ENCODE results near the gene COX19.

Gene COX19

DNA sequence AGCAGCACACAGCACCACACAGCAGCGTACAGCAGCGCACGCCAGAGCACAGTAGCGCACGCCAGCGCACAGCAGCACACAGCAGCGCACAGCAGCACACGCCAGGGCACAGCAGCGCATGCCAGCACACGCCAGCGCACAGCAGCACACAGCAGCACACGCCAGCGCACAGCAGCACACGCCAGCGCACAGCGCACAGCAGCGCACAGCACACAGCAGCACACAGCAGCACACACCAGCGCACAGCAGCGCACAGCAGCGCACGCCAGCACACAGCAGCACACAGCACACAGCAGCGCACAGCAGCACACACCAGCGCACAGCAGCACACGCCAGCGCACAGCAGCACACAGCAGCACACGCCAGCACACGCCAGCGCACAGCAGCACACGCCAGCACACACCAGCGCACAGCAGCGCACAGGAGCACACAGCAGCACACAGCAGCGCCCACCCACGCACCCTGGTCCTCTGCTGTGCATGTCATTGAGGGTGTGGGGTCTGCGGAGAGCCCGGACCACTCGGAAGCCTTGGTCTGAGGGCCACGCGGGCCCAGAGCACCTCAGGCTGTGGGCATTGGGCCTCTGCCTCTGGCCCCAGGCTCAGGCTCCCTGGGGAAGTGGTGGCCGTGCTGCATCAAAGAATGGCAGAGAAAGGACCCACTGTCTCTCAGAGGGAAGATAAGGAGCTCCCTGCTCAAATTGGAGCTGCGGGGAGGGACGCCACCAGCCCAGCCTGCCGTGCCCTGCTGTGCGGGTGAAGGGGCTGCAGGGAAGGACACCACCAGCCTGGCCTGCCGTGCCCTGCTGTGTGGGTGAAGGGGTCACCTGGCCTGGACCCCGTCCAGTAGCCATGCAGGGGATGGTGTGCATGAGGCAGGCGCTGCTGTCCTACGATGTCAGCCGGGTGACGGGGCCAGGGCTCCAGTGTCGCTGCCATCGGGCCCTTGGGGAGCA lies 41.5 kb upstream of the COX19 start:
- Histone ChIP-seq H3K36me3 (ENCODE audit: control insufficient read depth, insufficient read depth, low read length) (no peaks in the 10 kb centered on the region), H3K4me3 (ENCODE audit: low read length) (no peak overlapping the region), H3K27me3 (ENCODE audit: control insufficient read depth, insufficient read depth, low read length) (no peaks in the 10 kb centered on the region), H3K4me1 (ENCODE audit: control insufficient read depth, insufficient read depth, low read length) (no peaks in the 10 kb centered on the region), H3K9ac (ENCODE audit: low read length) (no peak overlapping the region), H3K27ac (ENCODE audit: low read depth, low read length) (no peak overlapping the region)

- Histone ChIP-seq H3K36me3 (ENCODE audit: control insufficient read depth, insufficient read depth, low read length) (no peaks in the 10 kb centered on the region), H3K27ac (ENCODE audit: low read depth, low read length) (no peak overlapping the region), H3K4me1 (ENCODE audit: control insufficient read depth, insufficient read depth, low read length) (no peaks in the 10 kb centered on the region), H3K4me3 (ENCODE audit: low read length) (no peak overlapping the region), H3K27me3 (ENCODE audit: control insufficient read depth, insufficient read depth, low read length) (no peaks in the 10 kb centered on the region), H3K9ac (ENCODE audit: low read length) (no peak overlapping the region)
These were observed 40.1 kb upstream of the COX19 start for GRCh38 chr7:1015196-1016121.

GRCh38 chr7:1014681-1015080 lies 39.3 kb upstream of the COX19 start:
- H3K9ac ChIP-seq (ENCODE audit: low read length) = no peak overlapping the region
- H3K4me3 ChIP-seq (ENCODE audit: low read length) = no peak overlapping the region
- H3K36me3 ChIP-seq (ENCODE audit: control insufficient read depth, insufficient read depth, low read length) = no peaks in the 10 kb centered on the region
- H3K4me1 ChIP-seq (ENCODE audit: control insufficient read depth, insufficient read depth, low read length) = no peaks in the 10 kb centered on the region
- no peaks in the 10 kb centered on the region for H3K27me3 ChIP-seq (ENCODE audit: control insufficient read depth, insufficient read depth, low read length)
- H3K27ac ChIP-seq (ENCODE audit: low read depth, low read length) = no peak overlapping the region

- no peak overlapping the region for H3K9ac ChIP-seq (ENCODE audit: low read length)
- H3K27ac ChIP-seq (ENCODE audit: low read depth, low read length) = no peak overlapping the region
- H3K4me1 ChIP-seq (ENCODE audit: control insufficient read depth, insufficient read depth, low read length) = no peaks in the 10 kb centered on the region
- no peak overlapping the region for H3K4me3 ChIP-seq (ENCODE audit: low read length)
- no peaks in the 10 kb centered on the region for H3K36me3 ChIP-seq (ENCODE audit: control insufficient read depth, insufficient read depth, low read length)
- no peaks in the 10 kb centered on the region for H3K27me3 ChIP-seq (ENCODE audit: control insufficient read depth, insufficient read depth, low read length)
These were observed 38.2 kb upstream of the COX19 start for GRCh38 chr7:1013581-1013980.

DNA sequence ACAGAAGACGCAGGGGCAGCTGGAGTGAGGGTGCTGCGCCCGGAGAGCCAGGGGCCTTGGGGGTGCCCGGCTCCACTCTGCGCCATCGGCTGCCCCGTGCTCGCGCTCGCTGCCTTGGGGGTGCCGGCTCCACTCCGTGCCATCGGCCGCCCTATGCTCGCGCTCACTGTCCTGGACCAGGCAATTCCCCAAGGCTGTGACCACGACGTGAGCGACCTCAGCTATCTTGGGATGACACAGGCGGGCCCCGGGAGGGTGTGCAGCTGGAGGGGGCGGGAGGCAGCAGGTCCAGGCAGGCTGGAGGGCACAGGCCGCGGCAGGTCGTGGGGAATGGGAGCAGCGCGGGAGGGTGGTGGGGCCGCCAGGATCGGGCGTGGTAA lies 37.4 kb upstream of the COX19 start:
- Histone ChIP-seq H3K36me3 (ENCODE audit: control insufficient read depth, insufficient read depth, low read length) (no peaks in the 10 kb centered on the region), H3K27ac (ENCODE audit: low read depth, low read length) (no peak overlapping the region), H3K27me3 (ENCODE audit: control insufficient read depth, insufficient read depth, low read length) (no peaks in the 10 kb centered on the region), H3K4me3 (ENCODE audit: low read length) (no peak overlapping the region), H3K4me1 (ENCODE audit: control insufficient read depth, insufficient read depth, low read length) (no peaks in the 10 kb centered on the region), H3K9ac (ENCODE audit: low read length) (no peak overlapping the region)

DNA sequence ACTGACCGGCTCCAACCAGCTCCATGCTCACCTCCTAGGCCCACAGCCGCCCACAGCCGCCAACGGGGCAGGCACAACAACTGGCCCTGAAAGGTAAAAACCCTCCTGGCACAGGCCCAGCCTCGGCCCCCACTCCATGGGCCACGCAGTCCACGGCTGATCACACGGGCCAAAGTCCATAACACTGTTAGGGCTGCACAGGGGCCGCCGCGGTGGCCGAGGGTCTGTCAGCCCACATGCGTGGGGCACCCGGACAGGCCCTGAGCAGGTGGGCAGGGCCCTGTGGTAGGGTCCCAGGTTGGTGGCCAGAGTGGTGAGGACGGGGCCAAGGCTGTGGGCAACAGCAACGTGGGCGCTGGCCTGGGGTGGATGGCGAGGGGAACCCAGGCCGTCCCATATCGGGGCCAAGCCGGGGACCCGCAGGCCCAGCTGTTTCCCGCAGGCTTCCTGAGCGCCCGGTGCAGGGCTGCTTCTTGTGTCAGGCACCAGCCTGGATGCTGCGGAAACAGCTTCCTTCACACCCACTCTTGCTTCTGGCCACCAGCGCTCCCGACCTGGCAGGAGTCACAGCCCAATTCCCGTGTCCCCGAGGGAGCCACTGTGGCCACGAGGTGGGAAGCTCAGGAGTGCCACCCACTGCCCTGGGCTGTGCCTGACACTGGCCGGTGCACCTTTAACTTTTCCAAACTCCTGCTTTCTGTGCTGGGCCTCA lies 36.8 kb upstream of the COX19 start:
- Histone ChIP-seq H3K4me1 (ENCODE audit: control insufficient read depth, insufficient read depth, low read length) (no peaks in the 10 kb centered on the region), H3K27me3 (ENCODE audit: control insufficient read depth, insufficient read depth, low read length) (no peaks in the 10 kb centered on the region), H3K27ac (ENCODE audit: low read depth, low read length) (no peak overlapping the region), H3K36me3 (ENCODE audit: control insufficient read depth, insufficient read depth, low read length) (no peaks in the 10 kb centered on the region), H3K9ac (ENCODE audit: low read length) (no peak overlapping the region), H3K4me3 (ENCODE audit: low read length) (no peak overlapping the region)

DNA sequence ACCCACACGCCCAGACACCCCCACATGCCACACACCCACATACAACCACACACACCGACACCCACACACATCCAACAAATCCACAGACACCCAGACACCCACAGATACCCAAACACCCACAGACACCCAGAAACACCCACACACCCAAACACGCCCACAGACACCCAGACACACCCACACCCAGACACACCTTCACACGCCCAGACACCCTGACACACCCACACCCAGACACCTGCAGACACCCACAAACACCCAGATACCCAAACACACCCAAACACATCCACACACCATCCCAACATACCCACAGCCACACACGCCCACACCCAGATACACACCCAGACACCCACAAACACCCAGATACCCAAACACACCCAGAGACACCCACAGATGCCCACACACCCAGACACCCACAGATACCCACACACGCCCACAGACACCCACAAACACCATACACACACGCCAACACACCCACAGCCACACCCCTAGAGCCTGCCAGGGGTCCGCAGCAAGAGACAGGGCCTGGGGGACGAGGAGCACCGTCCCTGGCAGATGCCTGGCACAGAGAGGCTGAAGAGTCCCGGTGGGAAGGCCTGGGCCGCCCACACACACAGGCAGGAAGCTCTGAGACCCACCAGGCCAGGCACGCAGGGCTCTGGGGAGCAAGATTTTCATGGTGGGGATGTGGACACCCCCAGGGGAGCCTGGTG lies 36.1 kb upstream of the COX19 start:
- Histone ChIP-seq H3K4me1 (ENCODE audit: control insufficient read depth, insufficient read depth, low read length) (no peaks in the 10 kb centered on the region), H3K27ac (ENCODE audit: low read depth, low read length) (no peak overlapping the region), H3K9ac (ENCODE audit: low read length) (no peak overlapping the region), H3K36me3 (ENCODE audit: control insufficient read depth, insufficient read depth, low read length) (no peaks in the 10 kb centered on the region), H3K27me3 (ENCODE audit: control insufficient read depth, insufficient read depth, low read length) (no peaks in the 10 kb centered on the region), H3K4me3 (ENCODE audit: low read length) (no peak overlapping the region)

GRCh38 chr7:1010226-1010625 lies 34.9 kb upstream of the COX19 start:
- no peak overlapping the region for H3K27ac ChIP-seq (ENCODE audit: low read depth, low read length)
- H3K27me3 ChIP-seq (ENCODE audit: control insufficient read depth, insufficient read depth, low read length) = no peaks in the 10 kb centered on the region
- H3K4me3 ChIP-seq (ENCODE audit: low read length) = no peak overlapping the region
- H3K9ac ChIP-seq (ENCODE audit: low read length) = no peak overlapping the region
- no peaks in the 10 kb centered on the region for H3K4me1 ChIP-seq (ENCODE audit: control insufficient read depth, insufficient read depth, low read length)
- H3K36me3 ChIP-seq (ENCODE audit: control insufficient read depth, insufficient read depth, low read length) = no peaks in the 10 kb centered on the region

DNA sequence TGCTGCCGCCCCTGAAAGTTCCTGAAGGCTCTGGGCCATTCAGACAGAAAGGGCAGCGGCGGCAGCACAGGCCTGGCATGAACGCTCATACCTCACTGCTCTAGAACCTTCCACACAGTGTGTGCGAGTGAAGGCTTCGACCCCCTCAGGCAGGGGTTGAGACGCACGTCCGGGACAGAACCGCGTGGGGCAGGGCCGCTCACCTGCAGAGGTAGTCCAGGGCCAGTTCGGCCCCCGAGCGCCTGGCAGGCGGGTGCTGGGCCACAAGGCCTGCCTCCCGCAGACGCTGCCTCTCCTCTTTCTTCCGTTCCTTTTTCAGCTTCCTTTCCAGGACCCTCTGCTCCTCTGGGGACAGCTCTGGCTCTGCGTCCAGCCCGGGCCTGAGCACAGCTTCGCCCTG lies 34.4 kb upstream of the COX19 start:
- H3K27me3 ChIP-seq (ENCODE audit: control insufficient read depth, insufficient read depth, low read length) = no peaks in the 10 kb centered on the region
- no peak overlapping the region for H3K4me3 ChIP-seq (ENCODE audit: low read length)
- H3K9ac ChIP-seq (ENCODE audit: low read length) = no peak overlapping the region
- no peak overlapping the region for H3K27ac ChIP-seq (ENCODE audit: low read depth, low read length)
- no peaks in the 10 kb centered on the region for H3K4me1 ChIP-seq (ENCODE audit: control insufficient read depth, insufficient read depth, low read length)
- no peaks in the 10 kb centered on the region for H3K36me3 ChIP-seq (ENCODE audit: control insufficient read depth, insufficient read depth, low read length)

GRCh38 chr7:1008733-1009363 lies 33.5 kb upstream of the COX19 start:
- Histone ChIP-seq H3K4me3 (ENCODE audit: low read length) (no peak overlapping the region), H3K9ac (ENCODE audit: low read length) (no peak overlapping the region), H3K27me3 (ENCODE audit: control insufficient read depth, insufficient read depth, low read length) (no peaks in the 10 kb centered on the region), H3K4me1 (ENCODE audit: control insufficient read depth, insufficient read depth, low read length) (no peaks in the 10 kb centered on the region), H3K36me3 (ENCODE audit: control insufficient read depth, insufficient read depth, low read length) (no peaks in the 10 kb centered on the region), H3K27ac (ENCODE audit: low read depth, low read length) (no peak overlapping the region)

GRCh38 chr7:1007901-1008300 lies 32.6 kb upstream of the COX19 start:
- H3K36me3 ChIP-seq (ENCODE audit: control insufficient read depth, insufficient read depth, low read length) = no peaks in the 10 kb centered on the region
- H3K27ac ChIP-seq (ENCODE audit: low read depth, low read length) = no peak overlapping the region
- no peaks in the 10 kb centered on the region for H3K4me1 ChIP-seq (ENCODE audit: control insufficient read depth, insufficient read depth, low read length)
- H3K9ac ChIP-seq (ENCODE audit: low read length) = no peak overlapping the region
- no peak overlapping the region for H3K4me3 ChIP-seq (ENCODE audit: low read length)
- no peaks in the 10 kb centered on the region for H3K27me3 ChIP-seq (ENCODE audit: control insufficient read depth, insufficient read depth, low read length)
